NCI-H1436 (cell line): Measurements from ENCODE around the gene C1QTNF3.
"Not testable (repeated sequence)": the region's sequence is repeated elsewhere in the genome, so short reads cannot be mapped to it uniquely, and the experiment has no call there.

ENCODE experiments used
- DNase-seq: peaks from one replicate; lab custom pipeline; 2025; lab: John Stamatoyannopoulos, UW

Gene C1QTNF3

GRCh38 chr5:34051374-34051980 is 8.5 kb upstream of the C1QTNF3 start:
- no peak for DNase-seq

GRCh38 chr5:34047774-34048572 is 5.0 kb upstream of the C1QTNF3 start:
- no peak for DNase-seq

GRCh38 chr5:34047143-34047542 is 4.1 kb upstream of the C1QTNF3 start:
- no peak for DNase-seq

- no peak for DNase-seq
These were observed 3.0 kb upstream of the C1QTNF3 start for GRCh38 chr5:34045996-34046395.

- DNase-seq: no peak
These were observed 2.0 kb upstream of the C1QTNF3 start for GRCh38 chr5:34045023-34045422.

- no peak for DNase-seq
These were observed 692 bp downstream of the C1QTNF3 start for GRCh38 chr5:34042321-34042720.

- DNase-seq: no peak
These were observed 1.6 kb downstream of the C1QTNF3 start for GRCh38 chr5:34041247-34041972.

- DNase-seq: no peak
These were observed 2.5 kb downstream of the C1QTNF3 start for GRCh38 chr5:34040472-34040871.

- DNase-seq: no peak
These were observed 3.4 kb downstream of the C1QTNF3 start for GRCh38 chr5:34039398-34040157.

GRCh38 chr5:34038838-34039237 is 4.2 kb downstream of the C1QTNF3 start:
- no peak for DNase-seq

GRCh38 chr5:34038390-34038789 is 4.6 kb downstream of the C1QTNF3 start:
- DNase-seq: no peak

- no peak for DNase-seq
These were observed 5.3 kb downstream of the C1QTNF3 start for GRCh38 chr5:34037726-34038125.

- no peak for DNase-seq
These were observed 7.3 kb downstream of the C1QTNF3 start for GRCh38 chr5:34035756-34036155.

GRCh38 chr5:34034534-34035327 is 8.3 kb downstream of the C1QTNF3 start:
- DNase-seq: no peak

GRCh38 chr5:34031966-34032365 is 11.0 kb downstream of the C1QTNF3 start:
- no peak for DNase-seq

GRCh38 chr5:34031117-34031516 is 11.9 kb downstream of the C1QTNF3 start:
- no peak for DNase-seq

GRCh38 chr5:34030585-34030984 is 12.4 kb downstream of the C1QTNF3 start:
- not testable (repeated sequence) for DNase-seq

- no peak for DNase-seq
These were observed 13.0 kb downstream of the C1QTNF3 start for GRCh38 chr5:34030048-34030447.

- DNase-seq: no peak
These were observed 14.7 kb downstream of the C1QTNF3 start for GRCh38 chr5:34028349-34028748.

- no peak for DNase-seq
These were observed 16.8 kb downstream of the C1QTNF3 start for GRCh38 chr5:34026089-34026761.
